GM18519 (cell line): ENCODE measurements around the gene STN1.

Experiments used
- ATAC-seq: cut with Tn5 transposase; IDR thresholded peaks from one replicate; pipeline ENCODE4 v1.9.1; 2021; ENCODE audit warnings: mild to moderate bottlenecking, moderate library complexity; ENCODE audit not compliant: unreplicated experiment, low FRiP score

The STN1 gene

DNA sequence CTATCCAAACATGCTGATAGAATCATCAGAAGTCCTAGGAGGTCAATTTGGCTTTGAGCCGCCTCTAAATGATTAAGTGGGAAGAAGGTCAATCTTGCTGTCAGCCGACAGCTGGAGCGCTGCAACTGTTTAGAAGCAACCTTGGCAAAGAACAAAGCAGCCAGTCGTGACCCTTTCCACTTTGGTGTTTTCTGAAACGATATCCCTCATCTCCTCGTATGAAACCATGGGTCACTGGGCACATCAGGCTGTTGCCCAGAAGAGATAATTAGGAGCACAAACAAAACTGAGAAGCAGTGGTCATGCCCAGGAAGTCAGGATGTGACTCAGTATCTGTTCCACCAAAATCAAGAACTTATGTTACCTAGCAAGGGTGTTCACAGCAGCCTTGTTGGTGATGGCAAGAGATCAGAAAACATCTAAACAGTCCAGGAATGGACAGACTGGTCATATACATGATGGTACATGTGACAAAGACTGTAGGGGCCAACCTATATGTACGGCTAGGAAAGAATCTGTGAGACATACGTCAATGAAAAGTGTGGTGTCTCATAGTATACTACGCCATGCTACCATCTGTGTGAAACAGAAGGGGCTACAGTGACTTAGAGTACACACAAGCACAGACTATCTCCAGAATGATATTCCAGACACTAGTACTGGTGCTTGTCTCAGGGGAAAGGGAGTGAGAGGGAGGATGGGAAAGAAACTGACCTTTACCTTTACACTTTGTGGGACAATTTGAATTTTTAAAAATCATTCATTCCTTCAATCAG, 22.4 kb downstream of the STN1 start:
- no peak for ATAC-seq

DNA sequence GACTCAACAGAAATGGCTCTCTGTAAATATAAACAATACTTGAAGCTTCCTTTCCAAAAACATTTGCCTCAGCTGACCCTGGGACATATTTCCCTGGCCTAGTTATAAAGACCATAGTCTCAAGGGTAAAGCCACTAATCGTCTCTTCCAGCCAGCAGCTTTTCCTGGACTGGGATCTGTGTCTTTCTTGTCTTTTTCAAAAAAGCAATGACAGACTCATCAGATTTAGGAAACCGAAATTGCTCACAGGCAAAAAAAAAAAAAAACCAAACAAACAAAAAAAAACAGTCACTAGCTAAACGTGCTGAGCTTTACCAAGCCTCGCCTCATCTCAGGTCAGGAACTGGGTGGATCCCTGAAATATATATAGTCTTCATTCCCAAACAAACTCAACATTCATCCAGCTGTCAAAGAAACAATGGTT, 23.5 kb downstream of the STN1 start:
- ATAC-seq: no peak

GRCh38 chr10:103893817-103894216, 24.2 kb downstream of the STN1 start:
- no peak for ATAC-seq

DNA sequence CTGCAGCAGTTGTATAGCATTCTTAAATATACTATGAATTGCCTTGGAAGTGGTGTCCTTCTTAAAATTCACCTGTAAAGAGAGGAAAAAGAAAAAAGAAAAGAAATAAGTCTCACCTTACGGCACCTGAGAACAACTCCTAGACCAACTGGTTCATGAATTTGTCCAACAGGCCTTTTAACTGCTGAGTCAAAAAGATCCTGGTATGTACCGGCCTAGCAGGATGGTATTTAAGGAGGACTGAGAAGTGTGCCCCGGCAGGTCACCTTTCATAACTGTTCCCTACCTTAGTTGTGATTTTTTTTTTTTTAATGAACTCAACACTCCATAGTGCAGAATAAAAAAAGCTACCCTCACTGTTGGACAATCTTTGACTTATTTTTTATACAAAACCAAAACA, 25.8 kb downstream of the STN1 start:
- ATAC-seq: no peak

- no peak for ATAC-seq
These were observed 27.3 kb downstream of the STN1 start for GRCh38 chr10:103890688-103891087.

- ATAC-seq: no peak
These were observed 27.8 kb downstream of the STN1 start for GRCh38 chr10:103890194-103890658.

DNA sequence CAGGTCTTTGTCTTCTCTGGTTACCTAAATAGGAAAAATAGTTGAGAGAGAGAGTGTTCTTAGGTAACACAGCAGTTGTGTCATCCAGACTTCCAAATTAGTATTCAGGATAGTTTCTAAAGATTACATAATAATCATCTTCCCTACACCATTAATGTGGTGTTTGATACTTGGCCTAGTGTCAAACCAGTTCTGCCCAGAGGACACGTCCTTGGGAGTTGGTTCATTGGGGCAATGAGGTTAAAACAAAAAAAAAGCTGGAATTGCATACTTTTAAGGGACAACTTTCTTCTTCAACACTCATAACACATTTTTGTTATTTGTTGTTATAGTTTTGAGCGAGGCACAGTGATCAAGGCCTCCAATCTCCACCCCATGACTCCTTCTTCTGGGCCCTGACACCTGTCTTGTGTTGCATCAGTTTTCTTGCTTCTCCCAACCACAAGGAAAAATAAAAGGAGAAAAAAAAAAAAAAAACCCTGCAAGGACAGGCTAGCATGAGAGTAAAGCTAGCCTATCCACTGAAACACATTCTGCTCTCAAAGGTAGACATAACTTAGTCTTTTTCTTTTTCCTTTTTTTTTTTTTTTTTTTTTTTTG, 28.8 kb downstream of the STN1 start:
- ATAC-seq: no peak

- peak; percentile 42 for ATAC-seq
These were observed 29.7 kb downstream of the STN1 start for GRCh38 chr10:103888113-103888841.

- ATAC-seq: no peak
These were observed 32.4 kb downstream of the STN1 start for GRCh38 chr10:103885617-103886016.

DNA sequence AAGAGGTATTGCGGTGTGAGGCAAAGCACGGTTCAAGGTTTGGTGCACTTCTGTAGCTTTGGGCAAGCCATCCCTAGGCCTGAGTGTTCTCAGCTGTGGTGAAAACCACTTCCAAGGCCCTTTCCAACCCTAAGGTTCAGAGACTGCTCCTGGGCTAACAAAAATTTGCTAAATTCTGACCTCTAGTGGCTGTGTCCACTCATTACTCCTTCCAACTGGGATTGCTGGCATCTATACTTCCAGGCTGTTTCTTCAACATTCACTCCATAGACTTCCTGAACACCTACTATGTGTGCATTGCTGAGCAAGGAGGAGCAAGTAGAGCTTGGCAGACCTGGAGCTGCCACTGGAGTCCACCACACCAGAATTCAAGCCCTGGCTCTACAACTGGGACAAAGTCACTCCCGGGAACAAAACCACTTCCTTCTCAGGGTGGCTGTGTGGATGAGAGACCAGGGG, 33.3 kb downstream of the STN1 start:
- no peak for ATAC-seq

DNA sequence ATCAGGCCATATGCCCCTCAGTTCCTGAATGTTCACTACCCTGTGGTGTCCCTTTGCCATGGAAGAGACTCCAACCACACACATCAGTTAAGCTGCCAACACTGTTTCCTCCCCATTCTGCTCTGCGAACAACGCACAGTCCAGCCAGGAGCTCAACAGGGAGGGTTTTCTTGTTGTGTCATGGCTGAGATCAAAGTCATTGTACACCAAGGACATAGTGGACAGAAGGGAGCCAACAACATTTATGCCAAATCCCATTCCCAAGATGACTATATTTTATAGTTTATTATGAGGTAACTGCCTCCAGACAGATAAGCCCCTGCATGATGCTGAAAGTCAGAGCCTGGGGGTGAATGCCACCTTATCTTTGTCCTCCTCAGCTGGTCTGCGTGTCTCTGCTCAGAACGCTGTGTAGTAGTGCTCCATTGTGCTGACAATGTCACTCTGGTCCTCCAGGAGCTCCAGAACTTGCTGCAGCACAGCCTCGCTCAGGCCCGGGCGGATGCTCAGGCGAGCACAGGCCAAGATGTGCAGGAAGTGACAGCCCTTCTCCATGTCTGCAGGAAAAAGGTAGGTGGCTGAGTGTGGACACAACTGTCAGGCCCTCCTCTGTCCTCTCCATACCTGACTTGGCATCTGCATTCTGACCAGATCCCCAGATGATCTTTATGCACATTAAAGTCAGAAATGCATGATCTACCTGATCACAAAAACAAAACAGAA, 35.5 kb downstream of the STN1 start:
- ATAC-seq: no peak

- ATAC-seq: no peak
These were observed 36.3 kb downstream of the STN1 start for GRCh38 chr10:103881416-103882284.

DNA sequence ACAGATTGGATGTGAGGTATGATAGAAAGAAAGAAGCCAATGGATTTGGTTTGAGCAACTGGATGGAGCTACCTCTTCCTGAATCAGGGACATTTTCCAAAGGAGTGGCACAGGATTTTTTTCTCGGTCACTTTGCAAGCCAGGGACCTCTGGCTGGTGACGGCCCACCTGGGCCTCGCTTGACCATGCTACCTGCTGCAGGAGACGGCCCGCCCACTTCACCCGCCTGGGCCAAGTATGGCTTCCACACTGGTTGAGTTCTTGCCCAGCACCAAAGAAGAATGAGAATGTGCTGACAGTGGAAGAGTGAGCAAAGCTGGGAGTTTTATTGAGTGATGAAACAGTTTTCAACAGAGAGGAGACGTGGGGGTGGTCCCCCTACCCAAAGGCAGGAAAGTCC, 38.2 kb downstream of the STN1 start:
- ATAC-seq: no peak

DNA sequence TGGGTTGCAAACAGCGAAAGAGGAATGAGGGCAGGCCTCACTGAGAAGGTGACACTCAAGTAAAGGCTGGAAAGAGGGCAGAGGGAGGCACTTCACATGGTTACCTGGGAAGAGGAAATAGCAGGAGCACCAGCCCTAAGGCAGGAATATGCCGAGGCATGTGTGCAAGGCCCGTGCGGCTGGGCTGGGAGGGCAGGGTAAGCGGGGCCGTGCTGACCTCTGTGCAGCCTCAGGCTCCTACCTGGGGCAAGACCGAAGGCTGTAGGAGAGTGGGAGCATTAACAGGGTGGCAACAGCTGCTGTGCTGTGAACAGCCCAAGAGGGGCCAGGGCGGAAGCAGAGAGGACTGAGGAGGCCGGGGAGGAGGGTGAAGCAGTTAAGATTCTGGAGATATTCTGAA, 38.6 kb downstream of the STN1 start:
- ATAC-seq: no peak

GRCh38 chr10:103877861-103878260, 40.1 kb downstream of the STN1 start:
- ATAC-seq: no peak

DNA sequence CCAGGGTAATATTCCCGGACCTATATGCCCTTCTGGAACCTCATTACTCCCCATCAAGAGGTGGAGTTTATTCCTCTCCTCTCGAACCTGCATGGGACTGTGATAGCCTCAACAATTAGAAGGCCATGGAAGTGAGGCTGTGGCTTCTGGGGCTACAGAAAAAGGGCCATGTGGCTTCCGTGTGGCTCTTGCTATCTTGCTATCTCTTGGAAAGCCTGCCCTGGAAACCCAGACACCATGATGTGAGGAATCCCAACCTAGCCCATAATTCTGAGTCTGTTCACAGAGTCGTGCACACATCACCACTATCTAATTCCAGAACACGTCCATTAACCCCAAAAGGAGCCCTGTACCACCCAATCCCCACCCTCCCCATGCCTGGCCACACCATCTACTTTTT, 41.8 kb downstream of the STN1 start:
- ATAC-seq: no peak

DNA sequence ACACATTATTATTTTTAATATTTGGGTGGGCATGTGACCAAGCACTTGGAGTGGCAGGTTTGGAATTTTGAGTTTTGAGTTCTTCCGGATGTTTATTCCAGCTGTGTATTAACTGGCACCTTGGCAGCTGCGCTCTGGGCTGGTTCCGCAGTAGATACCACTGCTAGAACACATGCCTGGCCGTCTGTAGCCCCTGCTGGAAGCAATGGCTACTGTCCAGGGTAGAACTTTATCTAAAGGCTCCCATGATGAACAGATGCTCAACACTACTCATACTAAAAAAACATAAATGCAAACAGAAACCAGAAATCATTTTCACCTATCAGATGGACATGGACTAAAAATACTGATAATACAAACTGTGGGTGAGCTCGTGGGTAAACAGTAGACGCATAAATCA, 43.3 kb downstream of the STN1 start:
- ATAC-seq: no peak

DNA sequence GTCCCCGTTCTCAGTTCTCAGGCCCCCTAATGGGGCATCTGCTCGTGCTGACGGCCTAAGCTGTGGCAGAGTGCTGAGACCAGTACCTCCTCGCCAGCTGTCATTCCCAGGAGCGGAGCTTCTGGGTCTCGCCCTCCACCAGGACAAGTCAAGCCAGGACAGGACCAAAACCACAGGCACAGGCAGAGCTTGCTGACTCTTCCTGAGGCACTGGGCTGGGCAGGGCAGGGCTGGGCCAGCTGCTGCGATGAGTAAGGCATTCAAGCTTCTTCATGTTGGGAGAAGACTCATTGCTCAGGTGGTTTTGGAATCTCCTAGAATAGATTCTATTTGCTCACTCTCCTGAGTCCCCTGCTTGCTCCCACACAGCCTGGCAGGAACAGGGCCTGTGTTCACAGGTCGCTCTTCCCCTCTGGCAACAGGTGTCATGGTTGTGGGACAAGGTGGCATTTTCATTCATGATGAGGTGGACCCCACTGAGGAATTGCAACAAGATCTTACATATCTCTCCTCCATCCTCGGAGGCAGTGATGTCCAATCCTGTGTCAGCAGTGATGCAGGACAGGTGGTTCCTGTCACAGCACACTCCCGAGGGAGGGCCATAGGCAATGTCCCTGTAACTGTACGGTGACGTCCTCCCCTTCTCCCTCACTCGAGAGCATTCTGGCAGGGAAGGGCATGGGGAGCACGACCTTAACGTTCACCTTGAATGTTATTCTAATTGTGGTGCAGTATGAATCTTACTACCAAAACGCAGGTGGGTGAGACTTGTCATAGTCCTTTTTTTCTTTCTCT, 45.6 kb downstream of the STN1 start:
- no peak for ATAC-seq

- no peak for ATAC-seq
These were observed 47.0 kb downstream of the STN1 start for GRCh38 chr10:103871006-103871405.
